RPMI8226 (cell line): Measurements from ENCODE around the gene SETD6.
A peak's percentile ranks its signal among the peaks of the same experiment; 100 is the strongest.

Source experiments
- DNase-seq: peaks from one replicate; pipeline ENCODE4 v3.0.0-alpha.2; 2015

SETD6 gene

GRCh38 chr16:58494981-58495520 is 20.3 kb upstream of the SETD6 start:
- DNase-seq: peak; percentile 100

- DNase-seq: no peak
Measured at GRCh38 chr16:58495521-58496331, 19.6 kb upstream of the SETD6 start.

GRCh38 chr16:58497468-58497867 is 17.8 kb upstream of the SETD6 start:
- DNase-seq: peak; percentile 50

- no peak for DNase-seq
Measured at GRCh38 chr16:58497935-58498334, 17.4 kb upstream of the SETD6 start.

GRCh38 chr16:58498341-58499091 is 16.8 kb upstream of the SETD6 start:
- no peak for DNase-seq

GRCh38 chr16:58499092-58499511 is 16.2 kb upstream of the SETD6 start:
- no peak for DNase-seq

GRCh38 chr16:58499615-58500351 is 15.5 kb upstream of the SETD6 start, which contains the start of gene NDRG4:
Gene NDRG4 (plus strand): TSS chr16:58500143. CDS start chr16:58500249, 106 bp downstream.
- no peak for DNase-seq

- no peak for DNase-seq
Measured at GRCh38 chr16:58500430-58501241, 14.7 kb upstream of the SETD6 start.

- peak; percentile 62 for DNase-seq
Measured at GRCh38 chr16:58501242-58502131, 13.8 kb upstream of the SETD6 start.

- DNase-seq: no peak
Measured at GRCh38 chr16:58502217-58502921, 12.9 kb upstream of the SETD6 start.

GRCh38 chr16:58503166-58503862 is 12.0 kb upstream of the SETD6 start:
- DNase-seq: no peak

GRCh38 chr16:58503863-58504688 is 11.2 kb upstream of the SETD6 start:
- no peak for DNase-seq

GRCh38 chr16:58506241-58507194 is 8.8 kb upstream of the SETD6 start:
- DNase-seq: no peak

GRCh38 chr16:58507195-58507962 is 7.9 kb upstream of the SETD6 start:
- no peak for DNase-seq

GRCh38 chr16:58507963-58508670 is 7.2 kb upstream of the SETD6 start:
- no peak for DNase-seq

GRCh38 chr16:58508671-58509251 is 6.6 kb upstream of the SETD6 start:
- DNase-seq: no peak
